GM23248 (cell line): ENCODE data around the gene MFNG.

Experiments
- EZH2 ChIP-seq: fragments of 200-600 bp; sonication (generic); IDR thresholded peaks from 2 replicates; pipeline ENCODE4 v1.6.1; 2018; ENCODE audit warnings: antibody characterized with exemption, mild to moderate bottlenecking; ENCODE audit not compliant: insufficient read depth, poor library complexity, severe bottlenecking
- EZH2phosphoT487 ChIP-seq: fragments of 200-600 bp; sonication (generic); IDR thresholded peaks from 2 replicates; pipeline ENCODE4 v1.6.1; 2018; ENCODE audit warnings: antibody characterized with exemption, moderate library complexity, mild to moderate bottlenecking, low read depth; ENCODE audit not compliant: insufficient read depth

GRCh38 chr22:37469416-37470086, 16.6 kb downstream of the MFNG start:
- TF ChIP-seq EZH2 (no peak), EZH2phosphoT487 (no peak)
